Measurements from ENCODE around the gene TOB1. TPM values are rescaled to one million over a fixed set of nuclear protein-coding genes. Genes with fewer than 3 reads are reported as not detected.

TOB1 gene
- total and polyA plus RNA-seq, 2 donors, result 7.7 to 49.3 TPM

DNA sequence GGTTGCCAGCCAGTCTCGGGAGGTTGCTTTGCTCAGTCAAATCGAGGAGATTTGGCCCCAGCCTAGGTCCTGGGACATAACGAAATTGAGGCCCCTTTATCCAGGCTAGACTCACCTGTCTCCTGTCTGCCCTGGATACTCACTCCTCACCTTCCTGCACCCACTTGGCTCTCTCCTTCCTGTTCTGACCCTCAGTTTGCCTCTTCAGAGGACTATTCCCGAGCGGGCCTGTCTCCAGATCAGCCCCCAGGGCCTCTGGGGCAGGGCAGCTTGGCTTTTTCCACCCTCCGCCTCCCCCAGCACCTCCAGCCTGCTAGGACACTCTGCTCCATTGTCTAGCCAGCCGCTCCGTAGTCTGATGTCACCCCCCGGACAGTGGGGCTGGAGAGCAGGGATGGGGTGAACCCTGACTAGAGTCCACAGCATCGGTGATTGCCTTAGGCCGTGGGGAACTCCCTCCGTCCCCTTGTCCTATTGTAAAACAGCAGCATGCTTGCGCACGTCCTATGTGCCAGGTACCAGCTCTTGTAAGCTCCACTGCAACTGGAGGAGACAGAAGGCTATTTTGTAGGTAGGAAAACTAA is 21.9 kb downstream of the TOB1 start:
- Histone ChIP-seq H3K36me3 (ENCODE audit: control insufficient read depth in 2 of 2, insufficient read depth in 2 of 2, low read length in 1 of 2) (no peaks in the 10 kb centered on the region), H3K27me3 (ENCODE audit: control insufficient read depth in 2 of 2, insufficient read depth in 1 of 2, low read length in 1 of 2) (no peaks in the 10 kb centered on the region), H3K4me1 (ENCODE audit: control insufficient read depth in 2 of 2, insufficient read depth in 2 of 2, low read length in 2 of 2) (no peaks in the 10 kb centered on the region), H3K4me3 (ENCODE audit: low read length in 2 of 2) (no peak overlapping the region), H3K9me3 (ENCODE audit: control insufficient read depth in 2 of 2, insufficient read depth in 1 of 2, low read length in 1 of 2) (no peaks in the 10 kb centered on the region), H3K27ac (ENCODE audit: low read depth in 1 of 2, low read length in 1 of 2) (no peak overlapping the region)
- no peak for DNase-seq (ENCODE audit: low read depth in 6 of 9, low spot score in 9 of 9)
- 96% methylated on average over 14 of the region's 14 CpGs for WGBS

DNA sequence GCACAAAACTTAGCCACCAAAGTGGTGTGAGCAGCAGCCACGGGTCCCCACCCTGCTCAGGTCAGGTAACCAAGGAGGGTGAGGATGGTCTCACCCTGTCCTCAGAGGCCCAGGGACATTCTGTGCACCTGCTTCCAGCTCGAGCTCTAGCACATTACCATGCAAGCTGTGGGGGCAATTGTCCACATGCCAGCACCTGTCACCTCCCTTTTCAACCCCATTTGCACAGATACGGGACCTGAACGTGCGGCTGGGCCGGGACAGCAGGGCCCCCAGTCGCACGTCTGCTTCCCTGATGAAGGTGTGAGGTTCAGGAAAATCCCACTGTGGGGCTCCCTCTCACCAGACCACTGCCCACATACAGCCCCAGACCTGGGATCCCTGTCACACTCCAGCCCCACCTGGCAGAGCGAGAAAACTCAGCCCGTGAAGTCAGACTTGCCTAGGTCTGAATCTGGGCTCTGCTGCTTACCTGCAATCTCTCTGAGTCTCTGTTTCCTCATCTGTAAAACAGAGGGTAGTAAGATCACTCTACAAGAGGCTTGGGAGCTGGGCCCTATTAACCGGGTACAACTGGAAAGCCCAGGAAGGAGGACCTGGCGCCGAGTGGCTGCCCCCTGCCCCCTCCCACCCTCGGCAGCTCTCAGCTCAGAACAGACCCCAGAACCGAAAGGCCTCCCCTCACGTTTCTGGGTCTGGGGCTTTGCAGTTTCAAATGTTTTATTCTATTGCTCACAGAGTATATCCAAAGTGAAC is 22.8 kb downstream of the TOB1 start:
- Histone ChIP-seq H3K27me3 (ENCODE audit: control insufficient read depth in 2 of 2, insufficient read depth in 1 of 2, low read length in 1 of 2) (no peaks in the 10 kb centered on the region), H3K9me3 (ENCODE audit: control insufficient read depth in 2 of 2, insufficient read depth in 1 of 2, low read length in 1 of 2) (no peaks in the 10 kb centered on the region), H3K36me3 (ENCODE audit: control insufficient read depth in 2 of 2, insufficient read depth in 2 of 2, low read length in 1 of 2) (no peaks in the 10 kb centered on the region), H3K4me3 (ENCODE audit: low read length in 2 of 2) (no peak overlapping the region), H3K27ac (ENCODE audit: low read depth in 1 of 2, low read length in 1 of 2) (no peak overlapping the region), H3K4me1 (ENCODE audit: control insufficient read depth in 2 of 2, insufficient read depth in 2 of 2, low read length in 2 of 2) (no peaks in the 10 kb centered on the region)
- WGBS, result 93% methylated on average over 16 of the region's 16 CpGs
- no peak for DNase-seq (ENCODE audit: low read depth in 6 of 9, low spot score in 9 of 9)

DNA sequence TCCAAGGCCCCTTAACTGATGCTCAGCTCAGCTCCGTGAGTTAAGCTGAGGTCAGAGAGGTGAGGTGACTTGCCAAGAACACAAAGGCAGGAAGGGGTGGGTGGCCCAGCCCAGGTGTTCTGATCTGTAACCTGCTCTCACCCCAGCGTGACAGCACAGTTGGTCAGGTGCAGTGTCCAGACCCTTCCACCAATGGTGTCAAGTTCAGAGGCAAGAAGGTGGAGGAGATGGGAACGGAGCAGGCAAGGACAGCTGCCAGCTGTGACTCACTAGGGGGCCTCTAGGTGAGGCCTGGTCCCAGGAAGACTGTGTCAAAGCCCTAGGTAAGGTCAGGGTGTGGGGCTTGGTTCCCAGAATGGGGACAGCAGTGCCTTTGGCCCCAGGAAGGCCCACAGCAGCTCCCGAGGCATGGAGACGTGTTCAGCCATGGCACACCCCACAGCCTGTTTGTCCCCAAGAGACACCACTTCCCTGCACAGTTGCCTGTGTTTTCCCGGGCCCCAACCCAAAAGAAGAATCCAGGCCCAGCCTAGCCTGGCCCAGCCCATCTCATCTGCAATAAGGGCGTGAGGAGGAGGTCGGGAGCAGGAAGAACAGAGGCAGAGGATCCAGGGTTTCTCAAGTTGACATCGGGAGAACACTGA is 23.5 kb downstream of the TOB1 start:
- Histone ChIP-seq H3K36me3 (ENCODE audit: control insufficient read depth in 2 of 2, insufficient read depth in 2 of 2, low read length in 1 of 2) (no peaks in the 10 kb centered on the region), H3K9me3 (ENCODE audit: control insufficient read depth in 2 of 2, insufficient read depth in 1 of 2, low read length in 1 of 2) (no peaks in the 10 kb centered on the region), H3K27ac (ENCODE audit: low read depth in 1 of 2, low read length in 1 of 2) (no peak overlapping the region), H3K27me3 (ENCODE audit: control insufficient read depth in 2 of 2, insufficient read depth in 1 of 2, low read length in 1 of 2) (no peaks in the 10 kb centered on the region), H3K4me1 (ENCODE audit: control insufficient read depth in 2 of 2, insufficient read depth in 2 of 2, low read length in 2 of 2) (no peaks in the 10 kb centered on the region), H3K4me3 (ENCODE audit: low read length in 2 of 2) (no peak overlapping the region)
- WGBS, result 87% methylated on average over 9 of the region's 9 CpGs
- no peak for DNase-seq (ENCODE audit: low read depth in 6 of 9, low spot score in 9 of 9)

DNA sequence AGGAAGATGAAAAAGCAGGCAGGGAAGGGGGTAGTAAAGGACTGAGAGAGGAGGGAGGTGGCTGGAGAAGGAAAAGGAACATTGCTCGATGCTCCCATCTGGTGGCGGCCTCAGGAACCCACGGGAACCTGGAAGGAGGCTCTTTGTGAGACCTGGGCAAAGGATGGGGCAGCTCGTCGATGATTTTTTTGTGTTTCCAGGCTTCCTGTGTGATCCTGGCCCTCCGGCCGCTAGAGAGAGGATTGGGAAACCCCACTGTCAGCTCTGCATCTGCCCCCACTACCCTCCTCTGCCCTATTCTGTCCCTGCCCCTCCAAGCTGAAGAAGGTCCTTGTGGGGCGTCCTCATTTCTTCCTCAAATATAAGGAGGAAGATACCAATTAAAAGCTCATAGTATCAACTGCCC is 24.2 kb downstream of the TOB1 start:
- no peaks in the 10 kb centered on the region for H3K27me3 ChIP-seq (ENCODE audit: control insufficient read depth in 2 of 2, insufficient read depth in 1 of 2, low read length in 1 of 2)
- peak in 5 of 9 donors; percentile 42 to 76 (median 60) for DNase-seq (ENCODE audit: low read depth in 6 of 9, low spot score in 9 of 9)
- H3K9me3 ChIP-seq (ENCODE audit: control insufficient read depth in 2 of 2, insufficient read depth in 1 of 2, low read length in 1 of 2), result no peaks in the 10 kb centered on the region
- H3K27ac ChIP-seq (ENCODE audit: low read depth in 1 of 2, low read length in 1 of 2), result no peak overlapping the region
- WGBS, result 26% methylated on average over 8 of the region's 8 CpGs
- no peaks in the 10 kb centered on the region for H3K36me3 ChIP-seq (ENCODE audit: control insufficient read depth in 2 of 2, insufficient read depth in 2 of 2, low read length in 1 of 2)
- H3K4me1 ChIP-seq (ENCODE audit: control insufficient read depth in 2 of 2, insufficient read depth in 2 of 2, low read length in 2 of 2), result no peaks in the 10 kb centered on the region
- no peak overlapping the region for H3K4me3 ChIP-seq (ENCODE audit: low read length in 2 of 2)

DNA sequence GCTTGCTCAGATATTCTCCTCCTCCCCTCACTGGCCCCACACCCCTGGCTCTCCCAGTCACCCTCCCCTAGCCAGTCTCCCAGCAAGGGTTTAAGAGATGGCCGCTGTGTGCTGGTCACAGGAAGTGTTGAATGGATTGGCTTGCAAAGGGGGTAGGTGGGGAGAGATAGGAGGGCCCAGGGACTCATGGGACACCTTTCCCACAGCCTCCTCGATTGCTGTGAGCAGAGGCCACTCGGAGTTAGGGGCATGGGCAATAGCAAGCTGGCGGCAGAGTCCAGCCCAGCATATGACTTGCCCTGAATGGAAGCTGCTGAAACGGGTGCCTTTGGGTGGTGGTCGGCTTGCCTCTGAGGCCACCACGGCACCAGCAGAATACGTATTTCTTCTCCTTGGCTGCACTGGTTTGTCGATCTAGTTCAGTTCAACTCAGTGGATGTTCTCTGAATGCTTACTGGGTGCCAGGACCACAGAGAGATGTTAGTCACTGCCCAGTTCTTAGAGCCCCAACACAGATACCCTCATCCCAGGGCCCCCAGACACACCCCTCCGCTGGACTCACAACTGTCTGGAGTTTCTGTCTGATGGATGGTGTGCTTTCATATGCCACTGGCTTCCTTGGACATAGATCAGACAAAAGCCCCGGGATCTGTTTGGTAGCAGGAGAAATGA is 24.7 kb downstream of the TOB1 start:
- 87% methylated on average over 11 of the region's 11 CpGs for WGBS
- Histone ChIP-seq H3K27me3 (ENCODE audit: control insufficient read depth in 2 of 2, insufficient read depth in 1 of 2, low read length in 1 of 2) (no peaks in the 10 kb centered on the region), H3K9me3 (ENCODE audit: control insufficient read depth in 2 of 2, insufficient read depth in 1 of 2, low read length in 1 of 2) (no peaks in the 10 kb centered on the region), H3K27ac (ENCODE audit: low read depth in 1 of 2, low read length in 1 of 2) (no peak overlapping the region), H3K4me1 (ENCODE audit: control insufficient read depth in 2 of 2, insufficient read depth in 2 of 2, low read length in 2 of 2) (no peaks in the 10 kb centered on the region), H3K4me3 (ENCODE audit: low read length in 2 of 2) (no peak overlapping the region), H3K36me3 (ENCODE audit: control insufficient read depth in 2 of 2, insufficient read depth in 2 of 2, low read length in 1 of 2) (no peaks in the 10 kb centered on the region)
- no peak for DNase-seq (ENCODE audit: low read depth in 6 of 9, low spot score in 9 of 9)

DNA sequence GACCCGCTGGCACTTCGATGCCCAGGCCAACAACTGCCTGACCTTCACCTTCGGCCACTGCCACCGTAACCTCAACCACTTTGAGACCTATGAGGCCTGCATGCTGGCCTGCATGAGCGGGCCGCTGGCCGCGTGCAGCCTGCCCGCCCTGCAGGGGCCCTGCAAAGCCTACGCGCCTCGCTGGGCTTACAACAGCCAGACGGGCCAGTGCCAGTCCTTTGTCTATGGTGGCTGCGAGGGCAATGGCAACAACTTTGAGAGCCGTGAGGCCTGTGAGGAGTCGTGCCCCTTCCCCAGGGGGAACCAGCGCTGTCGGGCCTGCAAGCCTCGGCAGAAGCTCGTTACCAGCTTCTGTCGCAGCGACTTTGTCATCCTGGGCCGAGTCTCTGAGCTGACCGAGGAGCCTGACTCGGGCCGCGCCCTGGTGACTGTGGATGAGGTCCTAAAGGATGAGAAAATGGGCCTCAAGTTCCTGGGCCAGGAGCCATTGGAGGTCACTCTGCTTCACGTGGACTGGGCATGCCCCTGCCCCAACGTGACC is 25.8 kb downstream of the TOB1 start:
- Histone ChIP-seq H3K36me3 (ENCODE audit: control insufficient read depth in 2 of 2, insufficient read depth in 2 of 2, low read length in 1 of 2) (no peaks in the 10 kb centered on the region), H3K4me1 (ENCODE audit: control insufficient read depth in 2 of 2, insufficient read depth in 2 of 2, low read length in 2 of 2) (peaks cover 6 to 8% of the 10 kb centered on the region in 2 donors), H3K27ac (ENCODE audit: low read depth in 1 of 2, low read length in 1 of 2) (no peak overlapping the region), H3K9me3 (ENCODE audit: control insufficient read depth in 2 of 2, insufficient read depth in 1 of 2, low read length in 1 of 2) (no peaks in the 10 kb centered on the region), H3K27me3 (ENCODE audit: control insufficient read depth in 2 of 2, insufficient read depth in 1 of 2, low read length in 1 of 2) (peaks cover 0 to 3% of the 10 kb centered on the region in 2 donors), H3K4me3 (ENCODE audit: low read length in 2 of 2) (no peak overlapping the region)
- DNase-seq (ENCODE audit: low read depth in 6 of 9, low spot score in 9 of 9), result no peak
- WGBS, result 96% methylated on average over 29 of the region's 29 CpGs

DNA sequence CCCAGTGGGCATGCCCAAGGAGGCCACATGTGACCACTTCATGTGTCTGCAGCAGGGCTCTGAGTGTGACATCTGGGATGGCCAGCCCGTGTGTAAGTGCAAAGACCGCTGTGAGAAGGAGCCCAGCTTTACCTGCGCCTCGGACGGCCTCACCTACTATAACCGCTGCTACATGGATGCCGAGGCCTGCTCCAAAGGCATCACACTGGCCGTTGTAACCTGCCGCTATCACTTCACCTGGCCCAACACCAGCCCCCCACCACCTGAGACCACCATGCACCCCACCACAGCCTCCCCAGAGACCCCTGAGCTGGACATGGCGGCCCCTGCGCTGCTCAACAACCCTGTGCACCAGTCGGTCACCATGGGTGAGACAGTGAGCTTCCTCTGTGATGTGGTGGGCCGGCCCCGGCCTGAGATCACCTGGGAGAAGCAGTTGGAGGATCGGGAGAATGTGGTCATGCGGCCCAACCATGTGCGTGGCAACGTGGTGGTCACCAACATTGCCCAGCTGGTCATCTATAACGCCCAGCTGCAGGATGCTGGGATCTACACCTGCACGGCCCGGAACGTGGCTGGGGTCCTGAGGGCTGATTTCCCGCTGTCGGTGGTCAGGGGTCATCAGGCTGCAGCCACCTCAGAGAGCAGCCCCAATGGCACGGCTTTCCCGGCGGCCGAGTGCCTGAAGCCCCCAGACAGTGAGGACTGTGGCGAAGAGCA is 26.4 kb downstream of the TOB1 start:
- Histone ChIP-seq H3K4me1 (ENCODE audit: control insufficient read depth in 2 of 2, insufficient read depth in 2 of 2, low read length in 2 of 2) (peaks cover 6 to 14% of the 10 kb centered on the region in 2 donors), H3K27ac (ENCODE audit: low read depth in 1 of 2, low read length in 1 of 2) (no peak overlapping the region), H3K36me3 (ENCODE audit: control insufficient read depth in 2 of 2, insufficient read depth in 2 of 2, low read length in 1 of 2) (no peaks in the 10 kb centered on the region), H3K9me3 (ENCODE audit: control insufficient read depth in 2 of 2, insufficient read depth in 1 of 2, low read length in 1 of 2) (no peaks in the 10 kb centered on the region), H3K27me3 (ENCODE audit: control insufficient read depth in 2 of 2, insufficient read depth in 1 of 2, low read length in 1 of 2) (peaks cover 0 to 9% of the 10 kb centered on the region in 2 donors), H3K4me3 (ENCODE audit: low read length in 2 of 2) (no peak overlapping the region)
- no peak for DNase-seq (ENCODE audit: low read depth in 6 of 9, low spot score in 9 of 9)
- 96% methylated on average over 29 of the region's 29 CpGs for WGBS

DNA sequence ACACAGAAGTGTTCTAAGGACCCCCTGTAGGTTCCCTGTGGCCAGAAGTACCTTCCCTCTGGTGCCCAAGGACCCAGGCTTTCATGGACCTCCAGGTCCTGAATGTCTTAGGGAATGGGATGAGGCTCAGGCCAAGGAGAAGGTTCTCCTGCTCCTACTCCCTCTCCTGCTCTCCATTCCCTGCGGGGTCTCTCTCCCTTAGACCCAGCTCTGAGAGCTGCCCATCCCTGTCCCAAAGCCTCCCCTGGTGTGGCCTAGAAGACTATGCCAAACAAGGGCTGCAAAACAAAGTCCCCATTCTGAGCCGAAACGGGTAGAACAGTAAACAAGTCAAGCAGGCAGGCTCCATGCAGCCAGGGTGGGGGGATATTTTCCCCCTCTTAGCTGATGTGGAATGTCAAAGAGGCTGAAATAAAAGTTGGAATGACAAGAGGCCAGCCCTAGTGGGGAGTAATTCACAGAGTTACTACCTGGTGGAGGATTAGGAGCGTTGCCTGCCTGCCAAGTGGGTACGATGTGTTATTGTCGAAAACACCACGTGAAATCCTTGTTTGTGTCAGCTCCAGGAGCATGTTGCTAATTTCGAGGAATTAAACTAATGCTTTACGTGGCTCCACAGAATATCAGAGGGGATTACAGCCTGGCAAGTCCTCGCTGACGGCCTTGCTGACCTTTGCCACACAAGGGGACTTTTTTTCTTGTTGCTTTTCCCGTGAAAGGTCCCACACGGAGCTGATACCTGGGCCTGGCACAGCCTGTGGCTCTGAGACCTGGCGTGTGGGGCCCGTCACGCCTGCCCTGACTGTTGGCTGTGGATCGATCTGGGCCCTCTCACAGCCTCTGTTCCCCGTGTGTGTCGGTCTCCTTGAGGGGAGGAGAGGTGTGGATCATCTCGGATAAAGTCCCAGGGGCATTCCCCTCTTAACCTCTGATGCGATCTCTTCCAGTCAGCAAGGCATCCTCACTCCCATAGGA is 27.9 kb downstream of the TOB1 start:
- no peak for DNase-seq (ENCODE audit: low read depth in 6 of 9, low spot score in 9 of 9)
- WGBS, result 90% methylated on average over 21 of the region's 21 CpGs

More for the DNA sequence above, 27.9 kb downstream of the TOB1 start:
- no peak overlapping the region for H3K27ac ChIP-seq (ENCODE audit: low read depth in 1 of 2, low read length in 1 of 2)
- peaks cover 0 to 19% of the 10 kb centered on the region in 2 donors for H3K27me3 ChIP-seq (ENCODE audit: control insufficient read depth in 2 of 2, insufficient read depth in 1 of 2, low read length in 1 of 2)
- no peaks in the 10 kb centered on the region for H3K36me3 ChIP-seq (ENCODE audit: control insufficient read depth in 2 of 2, insufficient read depth in 2 of 2, low read length in 1 of 2)
- no peaks in the 10 kb centered on the region for H3K9me3 ChIP-seq (ENCODE audit: control insufficient read depth in 2 of 2, insufficient read depth in 1 of 2, low read length in 1 of 2)
- peaks cover 6 to 21% of the 10 kb centered on the region in 2 donors for H3K4me1 ChIP-seq (ENCODE audit: control insufficient read depth in 2 of 2, insufficient read depth in 2 of 2, low read length in 2 of 2)
- no peak overlapping the region for H3K4me3 ChIP-seq (ENCODE audit: low read length in 2 of 2)

All from thymus (tissue), 11 donors.